Dermis blood vessel endothelial cell (primary cell): ENCODE results near the gene SHC2. TPM values are rescaled to one million over a fixed set of nuclear protein-coding genes. Genes with fewer than 3 reads are reported as not detected.

Source experiments
- DNase-seq: peaks from one replicate; pipeline ENCODE4 v3.0.0; 2010
- total RNA-seq: library from RNA; depleted of rRNA; stranded (reverse); fragments of >200 nt; gene quantifications from 2 replicates; pipeline ENCODE4 v1.2.3, GENCODE V29; 2014

SHC2 gene
- total RNA-seq: 8.3 and 11.3 TPM in 2 replicates

- DNase-seq: peak; percentile 31
Observed at GRCh38 chr19:460877-461720, at the start of gene SHC2. Gene SHC2, minus strand, starts transcription at chr19:461033. Its CDS starts 37 bp downstream, at chr19:460996.

DNA sequence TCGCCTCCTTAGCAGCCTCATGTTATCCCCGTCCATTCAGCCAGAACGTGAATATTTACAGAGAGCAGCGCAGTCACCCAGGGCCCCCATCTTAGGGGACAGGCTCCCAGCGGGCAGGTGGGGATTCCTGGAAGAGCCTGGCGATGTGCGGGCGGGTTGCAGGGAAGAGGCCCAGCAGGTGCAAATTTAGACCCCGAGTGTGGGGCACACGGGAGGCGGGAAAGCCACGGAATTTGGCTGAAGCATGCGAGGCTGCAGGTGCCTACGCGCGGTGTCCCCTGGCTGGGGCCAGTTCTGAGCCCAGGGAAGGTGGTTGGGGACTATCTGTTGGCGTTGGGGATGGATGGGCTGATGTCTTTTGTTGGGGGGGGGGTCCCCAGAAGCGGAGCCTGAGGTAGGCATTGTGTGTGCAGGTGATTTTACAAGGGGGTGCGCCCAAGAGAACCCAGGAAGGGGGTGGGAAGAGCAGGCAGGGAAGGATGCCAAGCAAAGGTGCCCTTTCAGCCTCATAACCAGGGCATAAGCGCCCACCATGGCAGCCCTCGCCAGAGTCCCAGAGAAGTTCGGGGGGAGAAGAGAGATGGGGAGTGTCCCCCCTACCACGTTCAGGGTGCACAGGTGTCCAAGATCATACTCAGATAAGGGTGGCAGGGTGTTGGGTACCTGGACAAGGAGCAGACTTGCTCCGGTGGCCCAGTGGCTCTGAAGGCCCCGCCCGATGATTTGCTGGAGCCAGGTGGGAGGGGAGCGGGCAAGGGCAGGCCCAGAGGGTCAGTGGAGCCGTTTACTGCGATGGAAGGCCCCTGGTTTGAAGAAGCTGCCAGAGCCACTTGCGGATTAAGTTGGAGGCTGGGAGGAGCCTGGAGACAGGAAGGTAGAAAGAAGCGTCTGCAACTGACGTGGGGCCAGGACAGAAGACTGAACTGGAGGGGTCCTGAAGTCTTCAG is 47.6 kb upstream of the SHC2 start:
- no peak for DNase-seq

- peak; percentile 100 for DNase-seq
Observed at GRCh38 chr19:507286-508203, 46.7 kb upstream of the SHC2 start, which contains the start of gene TPGS1. Gene TPGS1, plus strand, starts transcription at chr19:507497. Its CDS starts 10 bp downstream, at chr19:507507.

- DNase-seq: peak; percentile 93
Observed at GRCh38 chr19:506404-507285, 45.8 kb upstream of the SHC2 start.

DNA sequence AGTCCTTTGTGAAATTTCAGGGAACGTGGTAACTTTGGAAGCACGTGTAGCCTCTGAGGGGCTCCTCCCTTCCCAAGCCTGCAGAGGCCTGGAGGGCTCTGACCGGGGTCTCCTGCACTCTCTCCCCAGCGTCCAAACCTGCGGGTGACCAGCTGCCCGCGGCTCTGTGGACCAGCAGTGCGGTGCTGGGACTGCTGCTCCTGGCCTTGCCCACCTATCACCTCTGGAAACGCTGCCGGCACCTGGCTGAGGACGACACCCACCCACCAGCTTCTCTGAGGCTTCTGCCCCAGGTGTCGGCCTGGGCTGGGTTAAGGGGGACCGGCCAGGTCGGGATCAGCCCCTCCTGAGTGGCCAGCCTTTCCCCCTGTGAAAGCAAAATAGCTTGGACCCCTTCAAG is 43.8 kb upstream of the SHC2 start:
- DNase-seq: no peak

GRCh38 chr19:501646-502045 is 40.8 kb upstream of the SHC2 start:
- no peak for DNase-seq

DNA sequence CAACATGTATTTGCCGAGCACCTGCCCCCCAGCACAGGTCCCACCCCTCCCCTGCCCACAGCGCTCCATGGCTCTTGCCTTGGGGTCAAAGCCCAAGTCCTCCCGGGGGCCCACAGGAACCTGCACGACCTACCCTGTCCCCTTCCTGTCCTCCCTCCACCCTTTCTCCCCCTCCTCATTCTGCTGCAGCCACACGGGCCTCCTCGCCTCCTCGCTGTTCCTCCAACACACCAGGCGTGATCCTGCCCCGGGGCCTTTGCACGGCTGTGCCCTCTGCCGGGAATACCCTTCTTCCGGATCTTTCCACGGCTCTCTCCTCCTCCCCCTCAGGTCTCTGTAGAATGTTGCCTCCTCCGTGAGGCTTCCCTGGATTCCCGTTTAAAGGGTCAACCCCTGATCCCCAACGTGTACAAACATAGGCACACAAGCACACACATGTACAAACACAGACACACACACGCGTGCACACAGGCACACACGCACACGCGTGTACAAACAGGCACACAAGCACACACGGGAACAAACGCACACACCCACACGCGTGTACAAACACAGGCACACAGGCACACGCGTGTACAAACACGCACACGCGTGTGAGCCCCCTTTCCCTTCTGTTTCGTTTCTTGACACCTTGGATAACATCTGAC is 38.3 kb upstream of the SHC2 start:
- DNase-seq: no peak

- no peak for DNase-seq
Observed at GRCh38 chr19:498511-498891, 37.7 kb upstream of the SHC2 start.

DNA sequence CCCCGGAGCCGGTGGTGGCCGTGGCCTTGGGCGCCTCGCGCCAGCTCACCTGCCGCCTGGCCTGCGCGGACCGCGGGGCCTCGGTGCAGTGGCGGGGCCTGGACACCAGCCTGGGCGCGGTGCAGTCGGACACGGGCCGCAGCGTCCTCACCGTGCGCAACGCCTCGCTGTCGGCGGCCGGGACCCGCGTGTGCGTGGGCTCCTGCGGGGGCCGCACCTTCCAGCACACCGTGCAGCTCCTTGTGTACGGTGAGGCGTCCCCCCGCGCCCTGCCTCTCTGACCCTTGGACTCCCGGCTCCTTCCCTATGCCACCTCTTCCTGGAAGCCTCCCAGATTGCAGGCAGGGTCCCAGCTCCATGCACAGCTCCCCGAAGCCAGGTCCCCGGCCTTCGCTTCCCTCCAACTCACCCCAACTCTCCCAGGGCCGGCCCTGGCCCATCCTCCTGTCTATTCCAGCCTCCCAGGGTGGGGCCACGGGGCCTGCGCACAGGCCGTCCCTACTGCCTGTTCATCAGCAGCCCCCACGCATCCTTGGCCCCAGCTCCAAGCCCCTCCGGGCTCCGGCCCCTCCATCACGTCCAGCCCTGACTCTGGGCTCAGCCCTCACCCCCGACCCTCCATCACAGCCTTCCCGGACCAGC is 37.2 kb upstream of the SHC2 start:
- DNase-seq: no peak

DNA sequence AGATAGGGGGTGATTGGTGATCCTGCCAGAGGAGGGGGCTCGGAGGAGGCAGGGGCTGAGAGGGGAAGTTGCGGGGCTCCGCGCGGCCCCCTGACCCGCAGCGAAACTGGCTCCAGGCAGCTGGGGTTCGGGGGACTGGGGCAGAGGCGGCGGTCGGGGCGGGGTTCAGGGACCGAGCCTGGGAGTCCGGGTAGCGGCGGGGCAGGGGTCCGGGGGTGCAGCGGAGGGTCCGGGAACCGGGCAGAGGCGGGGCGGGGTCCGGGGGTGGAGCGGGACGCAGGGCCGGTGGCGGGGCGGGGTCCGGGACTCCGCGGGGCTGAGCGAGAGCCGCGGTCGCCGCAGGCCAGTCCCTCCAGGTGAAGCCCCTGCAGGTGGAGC is 36.6 kb upstream of the SHC2 start:
- DNase-seq: no peak

- DNase-seq: no peak
Observed at GRCh38 chr19:496986-497385, 36.2 kb upstream of the SHC2 start.

DNA sequence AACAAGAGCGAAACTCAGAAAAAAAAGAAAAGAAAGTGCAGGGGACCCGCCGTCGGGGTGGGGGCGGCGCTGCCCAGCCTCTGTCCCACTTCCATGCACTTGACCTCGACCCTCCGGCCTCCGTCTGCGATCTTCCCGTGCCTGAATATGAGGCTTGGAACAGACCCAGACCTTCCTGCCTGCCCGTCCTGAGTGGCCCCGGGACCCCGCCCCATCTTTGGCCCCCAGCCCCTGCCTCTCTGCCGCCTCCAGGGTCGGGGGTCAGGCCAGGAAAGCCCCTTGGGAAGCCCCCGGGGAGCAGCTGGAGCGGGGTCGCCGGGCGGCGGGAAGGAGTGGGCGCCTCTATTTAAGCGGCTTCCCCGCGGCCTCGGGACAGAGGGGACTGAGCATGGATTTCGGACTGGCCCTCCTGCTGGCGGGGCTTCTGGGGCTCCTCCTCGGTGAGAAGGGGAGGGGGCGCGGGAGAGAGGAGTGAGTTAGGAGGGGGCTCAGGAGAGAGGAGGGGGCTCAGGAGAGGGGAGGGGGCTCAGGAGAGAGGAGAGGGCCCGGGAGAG is 35.4 kb upstream of the SHC2 start, which contains the start of gene MADCAM1:
TSS of gene MADCAM1 (plus strand) at position 375 of the 554 bp plus-strand sequence. CDS start at position 389, 14 bp downstream.
- no peak for DNase-seq

GRCh38 chr19:495402-496111 is 34.7 kb upstream of the SHC2 start:
- peak; percentile 55 for DNase-seq

DNA sequence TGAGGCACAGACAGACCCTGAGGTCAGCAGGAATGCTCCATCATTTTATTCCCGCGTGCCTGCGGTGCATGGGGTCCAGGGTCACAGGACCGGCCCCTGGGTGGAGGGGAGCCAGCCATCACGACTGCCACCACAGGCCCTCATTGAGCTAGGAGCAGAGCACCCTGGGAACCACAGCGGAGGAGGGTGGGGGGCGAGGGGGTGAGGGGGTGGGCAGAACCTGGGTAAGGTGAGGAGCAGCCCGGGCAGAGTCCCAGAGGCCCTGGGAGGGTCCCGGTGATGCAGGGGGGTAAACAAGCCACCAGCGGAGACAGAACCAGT is 34.2 kb upstream of the SHC2 start:
- DNase-seq: no peak

DNA sequence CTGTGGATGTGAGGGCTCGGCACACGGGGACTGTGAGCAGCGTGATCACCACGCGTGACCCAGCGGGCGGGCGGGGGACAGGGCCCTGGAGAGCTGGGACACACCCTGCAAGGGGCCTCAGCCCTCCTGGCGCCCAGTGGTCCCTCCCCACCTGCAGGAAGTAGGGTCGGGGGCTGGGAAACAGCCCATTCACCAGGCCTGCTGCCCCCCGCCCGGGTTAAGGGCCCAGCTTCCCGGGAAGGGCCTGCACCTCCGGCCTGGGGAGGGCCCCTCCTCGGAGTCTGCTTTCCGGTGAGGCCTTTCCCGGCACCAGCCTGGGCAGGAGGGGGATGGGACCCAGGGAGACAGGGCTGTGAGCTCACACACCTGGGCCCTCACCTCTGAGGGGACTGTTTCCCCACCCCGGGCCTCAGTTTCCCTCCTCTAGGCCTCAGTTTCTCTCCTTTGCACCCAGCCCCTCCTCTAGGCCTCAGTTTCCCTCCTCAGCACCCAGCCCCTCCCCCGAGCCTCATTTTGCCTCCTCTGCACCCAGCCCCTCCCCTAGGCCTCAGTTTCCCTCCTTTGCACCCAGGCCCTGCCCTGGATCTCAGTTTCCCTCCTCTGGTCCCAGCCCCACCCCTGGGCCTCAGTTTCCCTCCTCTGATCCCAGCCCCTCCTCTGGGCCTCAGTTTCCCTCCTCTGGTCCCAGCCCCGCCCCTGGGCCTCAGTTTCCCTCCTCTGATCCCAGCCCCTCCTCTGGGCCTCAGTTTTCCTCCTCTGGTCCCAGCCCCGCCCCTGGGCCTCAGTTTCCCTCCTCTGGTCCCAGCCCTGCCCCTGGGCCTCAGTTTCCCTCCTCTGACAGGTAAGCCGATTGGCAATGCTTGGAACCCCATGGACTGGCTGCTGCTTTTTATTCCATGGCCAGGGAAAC is 33.6 kb upstream of the SHC2 start:
- DNase-seq: no peak

- no peak for DNase-seq
Observed at GRCh38 chr19:493391-494170, 32.7 kb upstream of the SHC2 start.

- peak; percentile 46 for DNase-seq
Observed at GRCh38 chr19:492091-492531, 31.3 kb upstream of the SHC2 start.
